Measurements from ENCODE around the gene NINJ2. TPM values are rescaled to one million over a fixed set of nuclear protein-coding genes. Genes with fewer than 3 reads are reported as not detected.

The NINJ2 gene
- total RNA-seq, 1 experiment from 2014 or later = not detected

DNA sequence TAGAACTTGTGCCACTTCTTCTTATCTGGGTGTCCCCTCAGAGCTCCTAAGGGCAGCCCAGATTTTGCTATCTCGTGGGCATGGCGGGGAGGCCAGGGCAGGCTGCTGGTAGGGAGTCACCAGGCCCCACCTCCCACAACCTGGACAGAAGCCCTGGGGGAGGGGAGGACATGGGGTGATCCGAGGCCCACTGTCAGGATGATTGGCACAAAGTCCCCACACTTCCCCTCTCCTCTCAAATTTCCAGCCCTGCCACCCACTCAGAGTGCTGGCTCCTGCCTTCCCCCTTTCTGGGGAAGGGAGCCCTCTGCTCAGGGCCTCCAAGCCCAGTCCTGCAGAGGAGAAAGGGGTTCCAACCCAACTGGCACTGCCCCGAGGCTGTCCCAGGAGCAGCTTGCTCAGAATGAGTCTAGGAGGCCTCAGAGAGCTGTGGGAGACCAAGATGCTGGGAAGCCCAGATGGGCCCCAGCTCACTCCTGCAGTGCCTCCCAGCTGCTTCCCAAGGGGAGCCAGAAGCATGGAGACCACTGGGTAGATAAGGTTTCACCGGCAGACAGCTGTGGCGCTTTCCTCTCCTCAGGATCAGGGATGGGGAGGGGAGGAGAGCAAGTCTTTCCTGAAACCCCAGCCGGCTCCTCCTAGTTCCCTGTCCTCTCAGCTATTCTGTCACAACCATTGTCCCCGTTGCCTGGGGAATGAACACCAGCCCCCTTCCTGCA lies 120.7 kb downstream of the NINJ2 start:
- intact Hi-C loops (cut with micrococcal nuclease; ENCODE audit: unreplicated experiment) = no loop called here
- BruUV-seq (replicated peaks) = no TSS peak
- H3K4me1 Mint-ChIP-seq (ENCODE audit: low read depth, unreplicated experiment) = peaks cover 45% of the 10 kb centered on the region
- CTCF ChIA-PET = interaction anchor here (0.5 kb wide), 1 partner anchor 123 kb away, joined by 3 read pairs; no protein-coding TSS in a partner anchor
- H3K27me3 Mint-ChIP-seq (ENCODE audit: unreplicated experiment) = peaks cover 30% of the 10 kb centered on the region
- H3K9me3 Mint-ChIP-seq (ENCODE audit: low read depth, unreplicated experiment) = no peaks in the 10 kb centered on the region
- peaks cover 17% of the 10 kb centered on the region for H3K36me3 Mint-ChIP-seq (ENCODE audit: insufficient read depth, unreplicated experiment)
- H3K4me3 Mint-ChIP-seq (ENCODE audit: low read depth, unreplicated experiment) = no peak overlapping the region
- peak overlapping the region; percentile 66 for H3K27ac Mint-ChIP-seq (ENCODE audit: unreplicated experiment)
- TF ChIP-seq, protein P1, sequence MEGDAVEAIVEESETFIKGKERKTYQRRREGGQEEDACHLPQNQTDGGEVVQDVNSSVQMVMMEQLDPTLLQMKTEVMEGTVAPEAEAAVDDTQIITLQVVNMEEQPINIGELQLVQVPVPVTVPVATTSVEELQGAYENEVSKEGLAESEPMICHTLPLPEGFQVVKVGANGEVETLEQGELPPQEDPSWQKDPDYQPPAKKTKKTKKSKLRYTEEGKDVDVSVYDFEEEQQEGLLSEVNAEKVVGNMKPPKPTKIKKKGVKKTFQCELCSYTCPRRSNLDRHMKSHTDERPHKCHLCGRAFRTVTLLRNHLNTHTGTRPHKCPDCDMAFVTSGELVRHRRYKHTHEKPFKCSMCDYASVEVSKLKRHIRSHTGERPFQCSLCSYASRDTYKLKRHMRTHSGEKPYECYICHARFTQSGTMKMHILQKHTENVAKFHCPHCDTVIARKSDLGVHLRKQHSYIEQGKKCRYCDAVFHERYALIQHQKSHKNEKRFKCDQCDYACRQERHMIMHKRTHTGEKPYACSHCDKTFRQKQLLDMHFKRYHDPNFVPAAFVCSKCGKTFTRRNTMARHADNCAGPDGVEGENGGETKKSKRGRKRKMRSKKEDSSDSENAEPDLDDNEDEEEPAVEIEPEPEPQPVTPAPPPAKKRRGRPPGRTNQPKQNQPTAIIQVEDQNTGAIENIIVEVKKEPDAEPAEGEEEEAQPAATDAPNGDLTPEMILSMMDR (IDR thresholded peaks at IDR 0.05; ENCODE audit: unreplicated experiment) = no peak
- DNase-seq = no peak

DNA sequence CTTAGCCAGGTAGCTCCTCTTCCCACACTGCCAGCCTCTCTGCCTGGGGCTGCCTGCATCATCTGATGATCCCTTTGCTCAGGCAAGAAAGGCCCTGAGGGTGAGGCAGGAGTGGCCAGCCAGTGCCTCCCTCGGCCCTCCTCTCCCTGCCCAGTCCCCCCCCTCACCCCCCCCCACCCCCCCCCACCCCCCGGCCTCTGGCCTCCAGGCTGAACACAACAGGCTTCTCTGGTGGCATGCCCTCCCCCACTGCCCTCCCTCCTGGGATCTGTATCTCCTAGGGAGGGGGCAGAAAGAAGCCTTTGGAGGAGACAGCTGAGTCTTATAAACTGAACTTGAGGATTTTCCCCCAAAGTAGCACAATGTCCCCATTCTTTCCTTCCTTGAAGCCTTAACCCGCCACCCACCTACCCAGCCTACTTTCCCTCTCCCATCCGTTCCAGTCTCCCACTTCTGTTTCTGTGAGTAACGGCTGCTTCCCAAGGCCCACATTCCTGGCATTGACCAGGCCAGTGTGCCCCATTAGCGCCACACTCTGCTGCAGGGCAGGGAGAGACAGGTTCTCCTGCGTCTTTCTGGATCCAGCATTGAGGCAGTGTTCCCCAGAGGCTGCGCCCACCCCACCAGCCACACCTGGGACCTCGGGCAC lies 121.4 kb downstream of the NINJ2 start:
- TF ChIP-seq, protein P1 (IDR thresholded peaks at IDR 0.05; ENCODE audit: unreplicated experiment) = no peak
- DNase-seq = no peak
- H3K36me3 Mint-ChIP-seq (ENCODE audit: insufficient read depth, unreplicated experiment) = peaks cover 18% of the 10 kb centered on the region
- H3K27me3 Mint-ChIP-seq (ENCODE audit: unreplicated experiment) = peaks cover 28% of the 10 kb centered on the region
- H3K4me3 Mint-ChIP-seq (ENCODE audit: low read depth, unreplicated experiment) = no peak overlapping the region
- CTCF ChIA-PET = no interaction called here
- no TSS peak for BruUV-seq (replicated peaks)
- H3K9me3 Mint-ChIP-seq (ENCODE audit: low read depth, unreplicated experiment) = no peaks in the 10 kb centered on the region
- H3K27ac Mint-ChIP-seq (ENCODE audit: unreplicated experiment) = peak overlapping the region; percentile 66
- H3K4me1 Mint-ChIP-seq (ENCODE audit: low read depth, unreplicated experiment) = peaks cover 44% of the 10 kb centered on the region
- intact Hi-C loops (cut with micrococcal nuclease; ENCODE audit: unreplicated experiment) = no loop called here

DNA sequence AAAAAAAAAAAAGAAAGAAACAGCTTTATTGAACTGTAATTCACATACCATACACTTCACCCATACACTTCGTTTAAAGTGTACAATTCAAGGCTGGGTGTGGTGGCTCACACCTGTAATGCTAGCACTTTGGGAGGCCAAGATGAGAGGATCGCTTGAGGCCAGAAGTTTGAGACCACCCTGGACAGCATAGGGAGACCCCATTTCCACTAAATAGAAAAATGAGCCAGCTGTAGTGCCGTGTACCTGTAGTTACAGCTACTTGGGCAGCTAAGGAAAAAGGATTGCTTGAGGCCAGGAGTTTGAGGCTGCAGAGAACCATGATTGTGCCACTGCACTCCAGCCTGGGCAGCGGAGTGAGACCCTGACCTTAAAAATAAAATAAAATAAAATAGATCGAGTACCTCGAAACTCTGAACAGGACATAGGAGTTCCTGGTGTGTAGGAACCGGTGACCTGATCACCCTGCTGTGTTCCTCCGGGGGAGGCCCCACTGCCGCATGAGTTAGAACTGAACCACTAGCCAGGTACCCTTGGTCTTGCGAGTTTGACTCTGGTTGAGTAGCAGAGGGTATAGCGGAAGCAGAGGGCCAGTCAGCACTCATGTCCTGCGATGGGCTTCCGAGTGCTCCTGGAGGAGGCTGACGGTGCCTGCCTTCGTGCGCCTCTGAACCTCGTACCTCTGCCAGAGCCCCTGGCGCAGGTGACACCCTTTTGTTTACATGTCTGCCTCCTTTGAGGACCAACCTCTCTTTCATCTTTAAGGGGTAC lies 123.5 kb downstream of the NINJ2 start:
- intact Hi-C loops (cut with micrococcal nuclease; ENCODE audit: unreplicated experiment) = loop anchor here (2.0 to 5.0 kb wide), 3 partner anchors 29 to 77 kb away; no protein-coding TSS in a partner anchor

More for the DNA sequence above, 123.5 kb downstream of the NINJ2 start:
- CTCF ChIA-PET = interaction anchor here (0.7 to 2.7 kb wide), 9 partner anchors 7 to 89 kb away, joined by 3 to 37 read pairs (median 3); no protein-coding TSS in a partner anchor
- TF ChIP-seq, protein P1 (IDR thresholded peaks at IDR 0.05; ENCODE audit: unreplicated experiment) = no peak
- H3K4me1 Mint-ChIP-seq (ENCODE audit: low read depth, unreplicated experiment) = peaks cover 36% of the 10 kb centered on the region
- H3K9me3 Mint-ChIP-seq (ENCODE audit: low read depth, unreplicated experiment) = no peaks in the 10 kb centered on the region
- H3K4me3 Mint-ChIP-seq (ENCODE audit: low read depth, unreplicated experiment) = no peak overlapping the region
- peaks cover 10% of the 10 kb centered on the region for H3K27me3 Mint-ChIP-seq (ENCODE audit: unreplicated experiment)
- peak overlapping the region; percentile 95 for H3K27ac Mint-ChIP-seq (ENCODE audit: unreplicated experiment)
- H3K36me3 Mint-ChIP-seq (ENCODE audit: insufficient read depth, unreplicated experiment) = peaks cover 18% of the 10 kb centered on the region
- BruUV-seq (replicated peaks) = no TSS peak
- no peak for DNase-seq
